HG03460 (cell line): ENCODE results near the gene TSPEAR.
"Not testable (repeated sequence)": the region's sequence is repeated elsewhere in the genome, so short reads cannot be mapped to it uniquely, and the experiment has no call there.

ENCODE experiments used
- ATAC-seq: cut with Tn5 transposase; IDR thresholded peaks from one replicate; pipeline ENCODE4 v1.9.1; 2021; ENCODE audit not compliant: unreplicated experiment

TSPEAR gene

DNA sequence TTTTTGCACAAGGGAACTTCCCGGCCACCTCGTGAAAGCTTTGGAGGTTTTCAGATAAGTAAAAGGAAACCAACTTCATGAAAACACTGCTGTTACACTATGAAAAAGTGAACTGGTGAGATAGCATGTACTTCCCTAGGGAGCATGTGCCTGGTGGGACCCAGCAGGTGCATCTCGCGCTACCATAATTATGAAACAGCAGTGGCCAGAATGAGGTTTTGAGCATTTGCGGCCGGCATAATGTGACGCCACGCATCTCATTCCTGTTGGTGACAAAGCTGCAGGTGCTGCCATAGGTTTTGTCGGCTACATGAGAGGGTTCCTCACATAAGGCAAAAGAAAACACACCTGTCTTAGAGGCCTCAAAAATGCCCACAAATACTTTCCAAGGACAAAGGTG, 154.5 kb downstream of the TSPEAR start:
- no peak for ATAC-seq

GRCh38 chr21:44555200-44555875, 156.0 kb downstream of the TSPEAR start:
- no peak for ATAC-seq

DNA sequence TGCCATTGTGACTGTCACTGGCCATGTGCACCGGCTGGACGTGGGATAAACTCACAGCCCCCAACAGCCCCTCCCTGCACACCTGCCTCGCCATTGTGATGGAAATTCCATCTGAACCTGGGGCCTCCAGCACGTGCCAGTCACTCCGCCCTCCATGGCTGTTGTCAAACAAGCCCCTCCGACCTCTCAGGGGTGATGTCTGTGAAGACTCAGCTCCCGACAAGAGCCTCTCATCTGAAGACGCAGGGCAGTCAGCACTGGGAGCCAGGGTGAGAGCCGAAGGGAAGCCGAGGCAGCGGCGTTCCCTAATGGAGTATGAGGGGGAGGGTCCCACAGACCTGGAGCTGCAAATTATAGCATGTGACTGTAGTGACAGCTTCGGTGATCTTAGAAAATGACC, 158.7 kb downstream of the TSPEAR start:
- no peak for ATAC-seq

GRCh38 chr21:44552136-44552535, 159.2 kb downstream of the TSPEAR start:
- no peak for ATAC-seq

GRCh38 chr21:44551340-44551961, 159.9 kb downstream of the TSPEAR start, which contains the start of gene KRTAP10-2:
Gene KRTAP10-2, minus strand, starts transcription at chr21:44551505. Its CDS starts 47 bp downstream, at chr21:44551458.
- ATAC-seq, result no peak

GRCh38 chr21:44550807-44551206, 160.6 kb downstream of the TSPEAR start:
- ATAC-seq, result no peak

- not testable (repeated sequence) for ATAC-seq
These were observed 161.1 kb downstream of the TSPEAR start for GRCh38 chr21:44550285-44550684.

- no peak for ATAC-seq
These were observed 161.7 kb downstream of the TSPEAR start for GRCh38 chr21:44549525-44550211.

- ATAC-seq, result no peak
These were observed 162.4 kb downstream of the TSPEAR start for GRCh38 chr21:44548922-44549321.

DNA sequence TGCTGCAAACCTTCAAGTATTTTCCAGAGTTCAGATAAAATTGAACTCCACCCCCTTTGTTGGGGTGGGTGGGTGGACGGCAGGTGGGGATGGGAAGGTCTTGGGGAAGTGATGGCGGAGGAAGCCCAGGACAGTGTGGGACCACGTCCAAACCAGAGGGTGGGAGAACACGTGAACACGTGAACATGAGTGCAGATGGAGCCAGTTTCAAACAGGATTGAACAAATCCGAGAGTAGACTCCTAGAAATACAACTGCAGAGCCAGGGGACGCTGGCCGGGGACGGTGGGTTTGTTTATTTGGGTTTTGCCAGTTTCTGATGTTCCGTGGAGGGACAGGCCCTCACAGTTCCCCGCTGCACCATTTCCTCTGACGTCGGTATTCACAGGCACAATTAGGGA, 163.0 kb downstream of the TSPEAR start:
- ATAC-seq, result no peak

- ATAC-seq, result no peak
These were observed 163.6 kb downstream of the TSPEAR start for GRCh38 chr21:44547656-44548331.

DNA sequence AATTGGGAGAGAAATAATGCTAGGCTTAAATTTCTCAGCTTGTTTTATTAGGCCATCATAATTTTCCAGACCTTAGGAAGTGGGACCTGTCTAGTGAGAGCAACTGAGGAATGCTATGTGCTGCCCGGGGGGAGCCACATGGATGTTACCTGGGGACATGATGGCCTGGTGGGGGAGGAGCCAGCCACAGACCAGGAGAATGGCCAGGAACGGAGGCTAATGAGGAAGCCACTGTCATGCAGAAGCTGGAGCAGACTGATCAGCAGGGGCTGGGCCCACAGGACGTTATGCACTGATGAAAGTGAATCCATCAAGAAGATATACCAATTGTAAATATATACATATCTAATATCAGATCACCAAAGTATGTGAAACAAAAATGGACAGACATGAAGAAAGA, 166.8 kb downstream of the TSPEAR start:
- ATAC-seq, result no peak

DNA sequence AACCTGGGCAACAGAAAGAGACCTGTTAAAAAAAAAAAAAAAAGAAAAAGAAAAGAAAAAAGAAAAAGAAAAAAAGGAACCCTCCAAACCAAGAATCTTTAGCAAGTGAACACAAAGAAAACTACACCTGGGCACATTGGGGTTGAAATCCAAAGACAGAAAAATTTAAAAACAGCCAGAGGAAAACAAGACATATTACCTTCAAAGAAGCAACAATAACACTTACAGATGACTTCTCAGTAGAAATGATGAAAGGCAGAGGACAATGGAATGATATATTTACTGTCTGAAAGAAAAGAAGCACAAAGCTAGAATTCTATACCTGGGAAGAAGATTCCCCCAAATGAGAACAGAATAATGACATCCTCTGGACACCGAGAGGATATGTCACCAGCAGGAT, 168.7 kb downstream of the TSPEAR start:
- ATAC-seq, result no peak

DNA sequence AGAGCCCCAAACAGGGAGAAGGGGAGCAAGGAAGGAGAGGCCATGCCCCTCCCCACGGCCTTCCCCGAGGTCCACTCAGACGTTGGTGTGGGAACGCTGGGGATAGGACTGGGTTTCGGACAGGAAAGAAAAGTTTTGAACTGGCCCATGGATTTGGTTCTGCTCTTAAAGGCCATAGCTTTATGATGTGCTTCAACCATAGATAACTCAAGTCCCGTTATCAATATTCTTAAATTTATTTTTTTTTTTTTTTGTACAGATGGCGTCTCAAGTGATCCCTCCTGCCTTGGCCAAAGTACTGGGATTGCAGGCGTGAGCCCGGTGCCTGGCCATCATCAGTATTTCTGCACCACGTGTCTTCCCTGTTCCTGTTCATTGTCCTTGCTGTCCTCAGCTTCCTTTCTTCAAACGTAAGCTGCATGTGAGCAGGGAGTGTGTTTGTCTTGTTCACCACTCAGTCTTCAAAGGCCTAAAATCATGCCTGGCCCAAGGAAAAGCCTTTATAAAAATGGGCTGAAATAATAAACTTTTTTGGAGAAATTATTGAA, 170.6 kb downstream of the TSPEAR start:
- ATAC-seq, result no peak

DNA sequence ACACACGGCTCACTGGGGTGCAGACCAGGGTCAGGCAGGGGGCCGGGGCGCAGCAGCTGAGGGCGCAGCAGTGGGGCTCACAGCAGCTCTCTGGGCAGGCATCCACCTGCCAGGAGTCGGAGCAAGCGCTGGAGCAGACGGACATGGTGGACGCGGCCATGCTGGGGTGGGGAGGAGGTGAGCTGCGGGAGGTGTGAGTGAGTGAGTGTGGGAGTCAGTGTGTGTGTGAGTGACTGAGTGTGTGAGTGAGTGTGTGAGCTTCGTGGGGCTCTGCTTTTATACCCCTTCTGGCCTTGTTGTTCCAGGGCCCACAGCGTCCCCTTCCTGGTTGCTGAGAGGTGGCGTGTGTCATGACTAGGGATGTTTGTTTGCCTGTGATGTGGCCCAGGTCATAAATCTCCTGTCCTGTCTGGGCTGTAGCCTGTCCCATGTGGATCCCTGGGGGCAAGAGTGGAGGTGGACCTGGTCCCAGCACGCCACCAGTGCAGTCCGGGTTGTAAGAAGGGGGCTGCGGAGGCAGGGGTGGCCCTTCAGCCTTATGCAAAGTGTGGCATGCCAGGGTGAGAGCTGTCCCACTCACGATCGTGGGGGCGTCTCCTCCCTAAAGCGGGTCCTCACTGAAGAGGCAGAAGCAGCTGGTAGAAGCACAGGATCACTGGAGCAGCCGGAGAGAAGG, 171.2 kb downstream of the TSPEAR start, which contains the start of gene KRTAP10-1:
KRTAP10-1 (minus strand) TSS at position 205 of the 676 bp plus-strand sequence; CDS start at position 160, 45 bp downstream.
- ATAC-seq, result no peak

DNA sequence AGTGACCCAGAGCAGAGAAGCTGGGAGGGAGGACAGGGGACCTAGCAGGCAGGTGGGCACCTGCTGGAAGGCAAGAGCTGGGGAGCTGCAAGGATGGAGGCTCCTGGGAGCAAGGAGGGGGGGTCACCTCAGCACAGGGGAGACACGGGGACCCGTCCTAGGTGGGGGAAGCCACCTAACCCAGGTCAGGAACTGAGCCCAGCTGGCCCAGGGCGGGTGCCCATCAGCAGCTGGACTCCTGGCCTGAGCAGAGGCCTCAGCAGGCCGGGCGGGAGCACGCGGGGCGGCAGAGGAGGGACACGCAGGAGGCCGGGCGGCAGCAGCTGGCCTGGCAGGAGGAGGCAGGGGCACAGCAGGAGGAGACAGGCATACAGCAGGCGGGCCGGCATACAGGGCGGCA, 172.3 kb downstream of the TSPEAR start:
- ATAC-seq, result no peak

GRCh38 chr21:44537930-44538911, 173.2 kb downstream of the TSPEAR start:
- ATAC-seq, result no peak

DNA sequence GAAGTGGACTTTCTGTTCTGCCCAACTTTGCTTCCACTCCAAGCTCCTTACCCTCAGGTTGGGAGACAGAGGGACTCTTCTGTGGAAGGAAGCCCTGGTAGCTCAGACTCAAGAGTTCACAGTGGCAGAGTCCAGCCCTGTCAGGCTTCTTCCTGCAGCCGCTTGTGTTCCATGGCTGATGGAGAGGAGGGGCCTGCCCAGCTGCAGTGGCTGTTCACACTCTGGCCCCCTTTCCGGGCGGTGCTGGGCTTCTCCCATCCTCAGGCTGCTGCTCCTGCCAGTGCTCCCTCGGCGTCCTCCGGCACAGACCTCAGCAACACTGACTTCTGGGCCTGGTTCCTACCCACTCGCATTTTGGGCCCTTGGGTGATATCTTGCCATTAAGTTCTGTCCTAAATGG, 175.4 kb downstream of the TSPEAR start:
- no peak for ATAC-seq

DNA sequence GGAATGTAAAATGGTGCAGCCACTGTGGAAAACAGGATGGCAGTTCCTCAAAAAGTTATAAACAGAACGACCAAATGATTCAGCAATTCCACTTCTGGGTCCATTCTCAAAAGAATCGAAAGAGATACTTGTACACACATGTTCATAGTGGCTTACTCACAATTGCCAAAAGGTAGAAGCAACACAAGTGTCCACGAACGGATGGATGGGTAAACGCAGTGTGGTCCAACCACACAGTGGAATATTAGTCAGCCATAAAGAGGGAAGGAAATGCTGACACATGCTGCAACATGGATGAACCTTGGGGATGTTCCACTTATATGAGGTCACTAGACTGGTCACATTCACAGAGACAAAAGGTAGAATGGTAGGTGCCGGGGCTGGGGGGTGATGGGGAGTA, 176.7 kb downstream of the TSPEAR start:
- no peak for ATAC-seq
